ENCODE measurements around the gene DDX11. TPM values are rescaled to one million over a fixed set of nuclear protein-coding genes. Genes with fewer than 3 reads are reported as not detected.
"Not testable (repeated sequence)": the region's sequence is repeated elsewhere in the genome, so short reads cannot be mapped to it uniquely, and the experiment has no call there.

The DDX11 gene
- total RNA-seq, 2 experiments from 2014 or later, result 143 to 147 TPM

DNA sequence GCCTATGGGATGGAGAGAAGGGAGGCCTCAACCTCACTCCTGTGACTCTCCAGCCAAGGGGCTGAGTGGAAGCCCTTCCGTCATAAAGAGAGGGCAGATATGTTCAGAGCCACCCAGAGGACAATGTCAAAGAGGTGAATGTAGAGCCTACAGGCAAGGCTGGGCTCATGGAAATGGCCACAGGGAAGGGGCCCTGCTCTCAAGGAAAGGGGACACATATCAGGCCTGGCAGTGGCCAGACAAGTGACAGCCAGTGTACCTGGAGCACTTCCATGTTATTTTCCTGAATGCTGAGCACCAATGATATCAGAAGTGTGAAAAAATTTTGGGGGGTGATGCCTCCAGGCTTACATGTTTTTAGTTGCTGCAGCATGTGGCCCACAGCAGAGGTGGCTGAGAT lies 36.6 kb upstream of the DDX11 start:
- no peaks in the 10 kb centered on the region for H3K9me3 Mint-ChIP-seq
- no peak overlapping the region for H3K27ac Mint-ChIP-seq
- H3K27me3 Mint-ChIP-seq, result no peaks in the 10 kb centered on the region
- no peak overlapping the region for H3K4me3 Mint-ChIP-seq
- H3K4me1 Mint-ChIP-seq (ENCODE audit: low read depth), result no peaks in the 10 kb centered on the region
- no peaks in the 10 kb centered on the region for H3K36me3 Mint-ChIP-seq (ENCODE audit: low read depth)
- TF ChIP-seq, protein P1, sequence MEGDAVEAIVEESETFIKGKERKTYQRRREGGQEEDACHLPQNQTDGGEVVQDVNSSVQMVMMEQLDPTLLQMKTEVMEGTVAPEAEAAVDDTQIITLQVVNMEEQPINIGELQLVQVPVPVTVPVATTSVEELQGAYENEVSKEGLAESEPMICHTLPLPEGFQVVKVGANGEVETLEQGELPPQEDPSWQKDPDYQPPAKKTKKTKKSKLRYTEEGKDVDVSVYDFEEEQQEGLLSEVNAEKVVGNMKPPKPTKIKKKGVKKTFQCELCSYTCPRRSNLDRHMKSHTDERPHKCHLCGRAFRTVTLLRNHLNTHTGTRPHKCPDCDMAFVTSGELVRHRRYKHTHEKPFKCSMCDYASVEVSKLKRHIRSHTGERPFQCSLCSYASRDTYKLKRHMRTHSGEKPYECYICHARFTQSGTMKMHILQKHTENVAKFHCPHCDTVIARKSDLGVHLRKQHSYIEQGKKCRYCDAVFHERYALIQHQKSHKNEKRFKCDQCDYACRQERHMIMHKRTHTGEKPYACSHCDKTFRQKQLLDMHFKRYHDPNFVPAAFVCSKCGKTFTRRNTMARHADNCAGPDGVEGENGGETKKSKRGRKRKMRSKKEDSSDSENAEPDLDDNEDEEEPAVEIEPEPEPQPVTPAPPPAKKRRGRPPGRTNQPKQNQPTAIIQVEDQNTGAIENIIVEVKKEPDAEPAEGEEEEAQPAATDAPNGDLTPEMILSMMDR (IDR thresholded peaks at IDR 0.05), result no peak
- intact Hi-C loops (cut with micrococcal nuclease), result no loop called here
- no peak for DNase-seq
- POLR2A ChIA-PET, result no interaction called here
- CTCF ChIA-PET, result no interaction called here
- no peak for ATAC-seq

DNA sequence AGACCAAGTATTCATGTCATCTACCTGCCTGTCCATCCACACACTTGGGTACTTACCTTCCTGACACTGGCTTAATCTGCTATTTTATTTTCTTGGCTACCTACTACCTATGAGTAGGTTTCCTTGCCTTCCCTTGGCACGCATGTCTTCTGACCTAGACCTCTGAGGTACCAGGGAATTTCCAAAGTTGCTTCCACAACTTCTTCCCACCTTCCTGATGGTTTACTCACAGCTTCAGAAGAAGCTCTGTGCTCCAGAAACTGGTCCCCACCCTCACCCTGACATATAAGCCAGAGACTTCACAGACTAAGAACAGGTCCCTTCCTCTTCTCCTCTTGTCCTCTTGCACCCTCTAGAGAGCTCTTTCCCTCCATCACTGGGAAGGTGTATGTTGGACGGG lies 35.7 kb upstream of the DDX11 start:
- no peaks in the 10 kb centered on the region for H3K36me3 Mint-ChIP-seq (ENCODE audit: low read depth)
- no peak overlapping the region for H3K4me3 Mint-ChIP-seq
- H3K27me3 Mint-ChIP-seq, result no peaks in the 10 kb centered on the region
- TF ChIP-seq, protein P1 (IDR thresholded peaks at IDR 0.05), result no peak
- H3K9me3 Mint-ChIP-seq, result no peaks in the 10 kb centered on the region
- intact Hi-C loops (cut with micrococcal nuclease), result no loop called here
- H3K27ac Mint-ChIP-seq, result no peak overlapping the region
- no peak for ATAC-seq
- CTCF ChIA-PET, result no interaction called here
- DNase-seq, result no peak
- POLR2A ChIA-PET, result no interaction called here
- no peaks in the 10 kb centered on the region for H3K4me1 Mint-ChIP-seq (ENCODE audit: low read depth)

DNA sequence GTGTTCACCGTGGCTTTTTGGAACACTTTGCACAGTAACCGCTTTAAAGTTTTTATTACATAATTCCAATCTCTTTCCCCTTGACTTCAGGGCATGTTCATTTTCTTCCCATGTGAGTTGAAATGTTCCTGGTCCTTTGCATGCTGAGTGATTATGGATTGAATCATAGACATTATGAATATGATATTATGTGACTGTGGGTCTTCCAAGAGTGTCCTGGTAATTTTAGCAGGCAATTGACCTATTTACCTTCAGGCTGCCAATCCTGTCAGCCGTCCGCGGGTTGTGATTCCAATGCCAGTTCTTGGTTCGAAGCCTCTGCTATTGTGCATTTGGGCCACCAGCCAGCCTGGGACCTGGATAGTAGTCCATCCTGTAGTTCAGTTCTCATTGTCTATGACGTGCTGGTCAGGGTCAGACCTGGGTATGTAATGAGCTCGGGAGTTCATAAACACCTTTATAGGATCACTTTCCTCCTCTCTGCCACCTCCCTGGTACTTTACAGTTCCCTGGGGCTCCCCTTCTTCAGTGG lies 32.6 kb upstream of the DDX11 start:
- ATAC-seq (no peak), DNase-seq (no peak)
- Mint-ChIP-seq H3K36me3 (ENCODE audit: low read depth) (no peaks in the 10 kb centered on the region), H3K27ac (no peak overlapping the region), H3K9me3 (no peaks in the 10 kb centered on the region), H3K4me3 (no peak overlapping the region), H3K27me3 (peaks cover 7% of the 10 kb centered on the region), H3K4me1 (ENCODE audit: low read depth) (no peaks in the 10 kb centered on the region)
- ChIA-PET CTCF (no interaction called here), POLR2A (interaction anchor here (0.6 kb wide), 1 partner anchor 112 kb away, joined by 3 read pairs; no protein-coding TSS in a partner anchor)
- TF ChIP-seq, protein P1 (IDR thresholded peaks at IDR 0.05), result no peak
- intact Hi-C loops (cut with micrococcal nuclease), result no loop called here

DNA sequence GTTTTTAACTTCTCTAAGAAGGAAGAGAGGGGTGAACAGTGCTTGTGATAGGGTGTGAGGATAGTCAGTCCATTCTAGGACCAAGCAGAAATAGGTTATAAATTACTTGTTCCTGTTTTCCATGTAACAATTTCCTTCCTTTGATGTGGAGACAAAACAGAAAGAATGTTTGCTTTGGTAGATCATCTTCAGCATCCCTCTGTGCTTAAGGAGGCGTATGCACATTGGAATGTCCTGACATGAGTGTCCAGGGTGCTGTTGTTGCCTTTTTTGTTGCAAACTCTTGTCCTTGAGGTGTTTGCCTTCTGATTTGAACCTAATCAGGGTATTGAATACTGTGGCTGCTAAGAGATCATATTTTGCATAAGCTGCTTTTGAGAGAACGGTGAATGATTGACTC lies 23.5 kb upstream of the DDX11 start:
- POLR2A ChIA-PET; intact Hi-C loops (cut with micrococcal nuclease): not testable (repeated sequence)
- H3K4me1 Mint-ChIP-seq (ENCODE audit: low read depth), result peaks cover 38% of the 10 kb centered on the region

DNA sequence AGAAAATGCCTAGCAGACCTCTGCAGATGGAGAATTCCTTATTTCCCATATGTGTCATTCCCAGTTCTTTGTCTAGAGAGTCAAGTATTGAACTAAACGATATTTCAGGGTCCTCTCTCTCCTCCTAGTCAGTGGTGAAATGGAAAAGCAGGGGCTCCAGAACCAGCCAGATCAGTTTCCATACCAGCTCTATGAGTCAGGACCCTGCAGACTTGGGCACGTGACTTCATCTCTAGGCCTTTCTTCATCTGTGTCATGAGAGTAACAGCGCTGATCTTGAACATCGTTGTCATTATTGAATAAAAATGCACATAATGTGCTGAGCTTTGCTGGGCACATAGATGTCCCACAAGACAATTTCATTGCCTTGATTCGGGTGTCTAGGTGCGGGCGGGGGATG lies 23.1 kb upstream of the DDX11 start:
- H3K27me3 Mint-ChIP-seq; H3K9me3 Mint-ChIP-seq; POLR2A ChIA-PET; H3K36me3 Mint-ChIP-seq (ENCODE audit: low read depth); ATAC-seq; H3K4me3 Mint-ChIP-seq; intact Hi-C loops (cut with micrococcal nuclease); CTCF ChIA-PET: not testable (repeated sequence)
- peak; percentile 4 for DNase-seq
- Mint-ChIP-seq H3K4me1 (ENCODE audit: low read depth) (peaks cover 38% of the 10 kb centered on the region), H3K27ac (peak overlapping the region; percentile 53)

More for the DNA sequence above, 23.5 kb upstream of the DDX11 start:
- H3K4me3 Mint-ChIP-seq; DNase-seq; H3K27ac Mint-ChIP-seq; H3K9me3 Mint-ChIP-seq; H3K36me3 Mint-ChIP-seq (ENCODE audit: low read depth); CTCF ChIA-PET; ATAC-seq; H3K27me3 Mint-ChIP-seq: not testable (repeated sequence)

DNA sequence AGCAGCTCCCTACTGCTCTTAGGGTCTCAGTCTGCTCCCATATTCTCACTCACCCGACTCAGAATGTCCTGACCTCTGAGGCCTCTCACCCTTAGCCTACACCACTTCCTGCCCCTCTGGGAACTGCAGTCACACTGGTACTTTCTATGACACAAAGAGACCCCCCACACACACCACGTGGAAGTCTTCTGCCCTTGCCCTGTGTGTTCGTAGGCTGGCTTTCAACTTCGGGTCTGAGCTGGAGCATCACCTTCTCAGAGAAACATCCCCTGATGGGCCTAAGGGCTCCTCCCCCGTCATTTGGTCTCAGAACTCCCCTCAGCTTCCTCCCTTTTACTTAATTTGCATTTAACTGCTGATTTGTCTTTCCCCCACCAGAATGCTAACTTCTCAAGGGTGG lies 22.0 kb upstream of the DDX11 start:
- POLR2A ChIA-PET, result not testable (repeated sequence)

DNA sequence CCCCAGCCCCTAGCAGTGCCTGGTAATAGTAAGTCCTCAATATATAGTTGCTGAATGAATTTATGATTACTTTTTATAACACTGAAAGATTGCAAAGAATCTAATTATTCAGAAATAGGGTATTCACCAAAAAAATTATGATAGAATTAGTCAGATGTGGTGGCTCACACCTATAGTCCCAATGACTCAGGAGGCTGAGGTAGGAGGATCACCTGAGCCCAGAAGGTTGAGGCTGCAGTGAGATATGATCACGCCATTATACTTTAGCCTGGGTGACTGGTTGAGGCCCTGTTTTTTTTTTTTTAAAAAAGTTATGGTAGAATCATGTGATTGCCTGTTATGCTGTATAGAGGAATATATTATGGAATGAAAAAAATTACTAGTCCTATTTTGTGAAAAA lies 21.5 kb upstream of the DDX11 start:
- intact Hi-C loops (cut with micrococcal nuclease); H3K36me3 Mint-ChIP-seq (ENCODE audit: low read depth); H3K4me3 Mint-ChIP-seq; H3K9me3 Mint-ChIP-seq; POLR2A ChIA-PET; H3K27me3 Mint-ChIP-seq: not testable (repeated sequence)
- DNase-seq, result peak; percentile 31
- peaks cover 38% of the 10 kb centered on the region for H3K4me1 Mint-ChIP-seq (ENCODE audit: low read depth)
- peak; percentile 64 for ATAC-seq
- peak overlapping the region; percentile 80 for H3K27ac Mint-ChIP-seq
- CTCF ChIA-PET, result interaction anchor here (1.0 kb wide), 1 partner anchor 204 kb away, joined by 3 read pairs; no protein-coding TSS in a partner anchor

More for the DNA sequence above, 22.0 kb upstream of the DDX11 start:
- DNase-seq (peak; percentile 88), ATAC-seq (peak; percentile 94)
- H3K36me3 Mint-ChIP-seq (ENCODE audit: low read depth); CTCF ChIA-PET; H3K27me3 Mint-ChIP-seq; H3K9me3 Mint-ChIP-seq; intact Hi-C loops (cut with micrococcal nuclease); H3K4me3 Mint-ChIP-seq: not testable (repeated sequence)
- Mint-ChIP-seq H3K4me1 (ENCODE audit: low read depth) (peaks cover 38% of the 10 kb centered on the region), H3K27ac (peak overlapping the region; percentile 80)

DNA sequence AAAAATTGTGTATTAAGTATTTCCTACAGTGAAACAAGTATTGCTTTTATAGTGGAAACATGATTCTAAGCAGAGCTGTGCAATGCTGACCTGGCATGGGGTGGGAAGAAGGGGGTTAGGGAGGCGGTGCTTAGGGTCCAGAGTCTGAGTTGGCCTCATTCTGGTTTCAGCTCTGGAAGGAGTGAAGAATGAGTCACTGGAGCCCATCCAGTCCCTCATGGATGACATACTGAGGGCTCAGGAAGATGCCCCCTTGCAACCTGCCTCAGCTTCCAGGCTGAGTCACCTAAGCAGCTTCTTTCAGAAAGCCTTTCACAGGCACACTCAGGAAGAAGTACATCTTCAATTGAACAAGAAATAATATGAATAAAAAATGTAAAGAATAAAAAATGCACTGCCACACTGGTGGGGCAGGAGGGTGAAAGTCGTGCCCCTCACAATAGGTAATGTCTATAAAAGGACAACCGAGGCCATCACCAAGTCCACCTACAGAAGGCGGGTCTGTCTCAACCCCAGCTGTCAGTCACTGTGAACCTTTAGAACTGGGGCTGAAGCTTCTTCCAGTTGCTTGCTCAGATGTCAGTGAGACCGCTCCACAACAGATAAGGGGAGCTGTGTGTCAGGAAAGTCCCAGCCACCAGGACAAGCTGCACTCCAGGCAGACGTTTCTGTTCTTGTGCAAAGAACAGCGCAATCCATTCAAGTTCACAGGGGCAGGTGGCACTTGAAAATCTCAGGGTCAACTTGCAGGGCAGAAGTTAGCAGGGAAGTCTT lies 20.8 kb upstream of the DDX11 start:
- H3K36me3 Mint-ChIP-seq (ENCODE audit: low read depth); H3K27me3 Mint-ChIP-seq; H3K9me3 Mint-ChIP-seq; H3K4me3 Mint-ChIP-seq; POLR2A ChIA-PET; intact Hi-C loops (cut with micrococcal nuclease): not testable (repeated sequence)
- peak; percentile 31 for ATAC-seq
- peaks cover 34% of the 10 kb centered on the region for H3K4me1 Mint-ChIP-seq (ENCODE audit: low read depth)
- CTCF ChIA-PET, result interaction anchor here (1.0 kb wide), 1 partner anchor 205 kb away, joined by 3 read pairs; no protein-coding TSS in a partner anchor
- peak; percentile 24 for DNase-seq
- H3K27ac Mint-ChIP-seq, result peak overlapping the region; percentile 57

Data from activated CD8-positive, alpha-beta T cell treated with anti-CD3 and anti-CD28 coated beads for 36 hours (primary cell).